ENCODE results near the gene CTIF. TPM values are rescaled to one million over a fixed set of nuclear protein-coding genes. Genes with fewer than 3 reads are reported as not detected.
"Not testable (repeated sequence)": the region's sequence is repeated elsewhere in the genome, so short reads cannot be mapped to it uniquely, and the experiment has no call there.

The CTIF gene
- total RNA-seq, 1 experiment from 2014 or later, result 95.8 TPM

GRCh38 chr18:48868468-48869466, 329.9 kb downstream of the CTIF start:
- intact Hi-C loops (cut with micrococcal nuclease), result no loop called here
- Mint-ChIP-seq H3K36me3 (ENCODE audit: insufficient read depth, unreplicated experiment) (peaks cover under 1% of the 10 kb centered on the region), H3K4me3 (ENCODE audit: unreplicated experiment) (no peak overlapping the region), H3K9me3 (ENCODE audit: unreplicated experiment) (no peaks in the 10 kb centered on the region), H3K4me1 (ENCODE audit: insufficient read depth, unreplicated experiment) (peaks cover 16% of the 10 kb centered on the region), H3K27me3 (ENCODE audit: insufficient read depth, unreplicated experiment) (no peaks in the 10 kb centered on the region), H3K27ac (ENCODE audit: low read depth, unreplicated experiment) (no peak overlapping the region)
- no TSS peak for BruUV-seq (replicated peaks)
- ChIA-PET POLR2A (interaction anchor here (0.6 to 0.7 kb wide), 2 partner anchors 40 to 232 kb away, joined by 3 read pairs; no protein-coding TSS in a partner anchor), CTCF (interaction anchor here (0.6 to 0.7 kb wide), 2 partner anchors 10 to 404 kb away, joined by 3 to 5 read pairs; no protein-coding TSS in a partner anchor)
- TF ChIP-seq, protein P1, sequence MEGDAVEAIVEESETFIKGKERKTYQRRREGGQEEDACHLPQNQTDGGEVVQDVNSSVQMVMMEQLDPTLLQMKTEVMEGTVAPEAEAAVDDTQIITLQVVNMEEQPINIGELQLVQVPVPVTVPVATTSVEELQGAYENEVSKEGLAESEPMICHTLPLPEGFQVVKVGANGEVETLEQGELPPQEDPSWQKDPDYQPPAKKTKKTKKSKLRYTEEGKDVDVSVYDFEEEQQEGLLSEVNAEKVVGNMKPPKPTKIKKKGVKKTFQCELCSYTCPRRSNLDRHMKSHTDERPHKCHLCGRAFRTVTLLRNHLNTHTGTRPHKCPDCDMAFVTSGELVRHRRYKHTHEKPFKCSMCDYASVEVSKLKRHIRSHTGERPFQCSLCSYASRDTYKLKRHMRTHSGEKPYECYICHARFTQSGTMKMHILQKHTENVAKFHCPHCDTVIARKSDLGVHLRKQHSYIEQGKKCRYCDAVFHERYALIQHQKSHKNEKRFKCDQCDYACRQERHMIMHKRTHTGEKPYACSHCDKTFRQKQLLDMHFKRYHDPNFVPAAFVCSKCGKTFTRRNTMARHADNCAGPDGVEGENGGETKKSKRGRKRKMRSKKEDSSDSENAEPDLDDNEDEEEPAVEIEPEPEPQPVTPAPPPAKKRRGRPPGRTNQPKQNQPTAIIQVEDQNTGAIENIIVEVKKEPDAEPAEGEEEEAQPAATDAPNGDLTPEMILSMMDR (IDR thresholded peaks at IDR 0.05; ENCODE audit: unreplicated experiment), result no peak
- DNase-seq (ENCODE audit: unreplicated experiment), result no peak

DNA sequence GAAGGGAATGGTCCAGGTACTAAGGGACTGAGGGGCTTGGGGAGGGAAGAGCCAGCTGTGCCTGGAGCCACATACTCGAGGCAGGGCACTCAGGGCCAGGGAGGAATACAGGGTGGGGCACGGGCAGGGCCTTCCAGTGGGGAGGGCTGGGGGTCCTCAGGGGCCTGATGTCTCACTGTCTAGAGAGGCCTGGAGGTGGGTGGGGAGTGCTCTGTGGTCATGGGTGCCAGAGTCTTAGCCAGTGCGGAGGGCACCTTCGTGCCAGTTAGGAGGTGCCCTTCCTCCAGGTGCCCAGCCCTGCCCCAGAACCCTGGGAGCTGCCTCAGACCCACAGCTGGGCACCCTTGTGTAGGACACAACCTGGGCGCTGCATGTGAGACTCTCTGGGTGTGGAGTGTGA, 330.8 kb downstream of the CTIF start:
- H3K4me3 Mint-ChIP-seq (ENCODE audit: unreplicated experiment), result no peak overlapping the region
- H3K9me3 Mint-ChIP-seq (ENCODE audit: unreplicated experiment), result no peaks in the 10 kb centered on the region
- ChIA-PET CTCF (no interaction called here), POLR2A (no interaction called here)
- TF ChIP-seq, protein P1 (IDR thresholded peaks at IDR 0.05; ENCODE audit: unreplicated experiment), result no peak
- no peak for DNase-seq (ENCODE audit: unreplicated experiment)
- intact Hi-C loops (cut with micrococcal nuclease), result no loop called here
- no peaks in the 10 kb centered on the region for H3K27me3 Mint-ChIP-seq (ENCODE audit: insufficient read depth, unreplicated experiment)
- no peak overlapping the region for H3K27ac Mint-ChIP-seq (ENCODE audit: low read depth, unreplicated experiment)
- peaks cover 16% of the 10 kb centered on the region for H3K4me1 Mint-ChIP-seq (ENCODE audit: insufficient read depth, unreplicated experiment)
- no peaks in the 10 kb centered on the region for H3K36me3 Mint-ChIP-seq (ENCODE audit: insufficient read depth, unreplicated experiment)
- BruUV-seq (replicated peaks), result no TSS peak

DNA sequence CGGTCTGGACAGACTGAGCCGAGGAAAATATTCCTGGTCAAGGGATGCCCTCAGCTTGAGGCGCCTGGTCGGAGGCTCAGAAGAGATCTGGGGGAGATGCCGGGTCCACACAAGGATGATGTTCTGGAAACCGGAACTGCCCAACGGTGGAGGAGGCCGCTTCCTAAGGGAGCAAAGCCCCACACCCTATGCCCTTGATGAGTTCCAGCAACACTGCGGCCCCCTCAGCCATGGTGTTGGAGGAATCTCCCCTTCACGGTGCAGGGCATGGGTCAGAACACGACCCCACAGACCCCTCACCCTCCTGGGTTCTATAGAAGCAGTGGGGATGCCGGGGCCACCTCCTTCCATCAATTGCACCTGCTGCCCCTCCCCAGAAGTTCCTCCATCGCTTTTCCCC, 332.1 kb downstream of the CTIF start:
- POLR2A ChIA-PET; H3K27ac Mint-ChIP-seq (ENCODE audit: low read depth, unreplicated experiment); H3K36me3 Mint-ChIP-seq (ENCODE audit: insufficient read depth, unreplicated experiment); H3K4me3 Mint-ChIP-seq (ENCODE audit: unreplicated experiment); H3K9me3 Mint-ChIP-seq (ENCODE audit: unreplicated experiment); H3K27me3 Mint-ChIP-seq (ENCODE audit: insufficient read depth, unreplicated experiment); intact Hi-C loops (cut with micrococcal nuclease); DNase-seq (ENCODE audit: unreplicated experiment); BruUV-seq (replicated peaks): not testable (repeated sequence)
- CTCF ChIA-PET, result interaction anchor here (0.6 kb wide), 1 partner anchor 32 kb away, joined by 3 read pairs; no protein-coding TSS in a partner anchor
- H3K4me1 Mint-ChIP-seq (ENCODE audit: insufficient read depth, unreplicated experiment), result peaks cover 16% of the 10 kb centered on the region

GRCh38 chr18:48871391-48872166, 332.7 kb downstream of the CTIF start:
- H3K9me3 Mint-ChIP-seq (ENCODE audit: unreplicated experiment), result no peaks in the 10 kb centered on the region
- POLR2A ChIA-PET, result interaction anchor here (1.2 kb wide), 1 partner anchor 10 kb away, joined by 4 read pairs; no protein-coding TSS in a partner anchor
- H3K27me3 Mint-ChIP-seq (ENCODE audit: insufficient read depth, unreplicated experiment), result no peaks in the 10 kb centered on the region
- no peak for DNase-seq (ENCODE audit: unreplicated experiment)
- TF ChIP-seq, protein P1 (IDR thresholded peaks at IDR 0.05; ENCODE audit: unreplicated experiment), result no peak
- peaks cover 16% of the 10 kb centered on the region for H3K4me1 Mint-ChIP-seq (ENCODE audit: insufficient read depth, unreplicated experiment)
- no peak overlapping the region for H3K4me3 Mint-ChIP-seq (ENCODE audit: unreplicated experiment)
- intact Hi-C loops (cut with micrococcal nuclease), result loop anchor here (2.0 kb wide), 1 partner anchor 77 kb away; no protein-coding TSS in a partner anchor
- no peak overlapping the region for H3K27ac Mint-ChIP-seq (ENCODE audit: low read depth, unreplicated experiment)
- BruUV-seq (replicated peaks), result no TSS peak
- H3K36me3 Mint-ChIP-seq (ENCODE audit: insufficient read depth, unreplicated experiment), result no peaks in the 10 kb centered on the region
- CTCF ChIA-PET, result interaction anchor here (0.6 to 0.7 kb wide), 4 partner anchors 26 to 74 kb away, joined by 3 to 5 read pairs (median 4); no protein-coding TSS in a partner anchor

Measured in MCF 10A (cell line).